HG03175 (cell line): ENCODE measurements around the gene PALMD.

Experiments
- ATAC-seq: cut with Tn5 transposase; IDR thresholded peaks from one replicate; pipeline ENCODE4 v1.9.1; 2021; ENCODE audit warnings: mild to moderate bottlenecking, moderate library complexity; ENCODE audit not compliant: unreplicated experiment

The PALMD gene

GRCh38 chr1:99645699-99646531 is at the start of gene PALMD:
Gene PALMD (plus strand): TSS chr1:99646113. CDS start chr1:99646318, 205 bp downstream.
- no peak for ATAC-seq

GRCh38 chr1:99598738-99599411 is 47.0 kb upstream of the PALMD start:
- ATAC-seq = no peak

GRCh38 chr1:99599678-99600175 is 46.2 kb upstream of the PALMD start:
- ATAC-seq = no peak

GRCh38 chr1:99600782-99601181 is 45.1 kb upstream of the PALMD start:
- no peak for ATAC-seq

GRCh38 chr1:99601208-99601607 is 44.7 kb upstream of the PALMD start:
- ATAC-seq = no peak

GRCh38 chr1:99601709-99602403 is 44.1 kb upstream of the PALMD start:
- no peak for ATAC-seq

GRCh38 chr1:99602404-99602969 is 43.4 kb upstream of the PALMD start:
- ATAC-seq = no peak

GRCh38 chr1:99603699-99604560 is 42.0 kb upstream of the PALMD start:
- no peak for ATAC-seq

- no peak for ATAC-seq
These were observed 39.6 kb upstream of the PALMD start for GRCh38 chr1:99606306-99606705.

GRCh38 chr1:99607590-99607989 is 38.3 kb upstream of the PALMD start:
- ATAC-seq = no peak

- ATAC-seq = no peak
These were observed 37.9 kb upstream of the PALMD start for GRCh38 chr1:99608058-99608457.

- no peak for ATAC-seq
These were observed 32.2 kb upstream of the PALMD start for GRCh38 chr1:99613716-99614115.

GRCh38 chr1:99614728-99615127 is 31.2 kb upstream of the PALMD start:
- no peak for ATAC-seq

GRCh38 chr1:99619583-99619982 is 26.3 kb upstream of the PALMD start:
- no peak for ATAC-seq

GRCh38 chr1:99621340-99621901 is 24.5 kb upstream of the PALMD start:
- no peak for ATAC-seq

GRCh38 chr1:99622702-99623347 is 23.1 kb upstream of the PALMD start:
- no peak for ATAC-seq

- ATAC-seq = no peak
These were observed 22.4 kb upstream of the PALMD start for GRCh38 chr1:99623554-99623953.

- no peak for ATAC-seq
These were observed 18.3 kb upstream of the PALMD start for GRCh38 chr1:99627615-99628014.

GRCh38 chr1:99629164-99629563 is 16.7 kb upstream of the PALMD start:
- no peak for ATAC-seq
